CD4-positive, alpha-beta T cell treated with Interferon gamma for 1 hour (primary cell): ENCODE data around the gene PNP.
A peak's percentile ranks its signal among the peaks of the same experiment; 100 is the strongest.
"Not testable (repeated sequence)": the region's sequence is repeated elsewhere in the genome, so short reads cannot be mapped to it uniquely, and the experiment has no call there.

ENCODE experiments used
- DNase-seq: peaks from one replicate; pipeline ENCODE4 v3.0.0-alpha.2; 2020

The PNP gene

DNA sequence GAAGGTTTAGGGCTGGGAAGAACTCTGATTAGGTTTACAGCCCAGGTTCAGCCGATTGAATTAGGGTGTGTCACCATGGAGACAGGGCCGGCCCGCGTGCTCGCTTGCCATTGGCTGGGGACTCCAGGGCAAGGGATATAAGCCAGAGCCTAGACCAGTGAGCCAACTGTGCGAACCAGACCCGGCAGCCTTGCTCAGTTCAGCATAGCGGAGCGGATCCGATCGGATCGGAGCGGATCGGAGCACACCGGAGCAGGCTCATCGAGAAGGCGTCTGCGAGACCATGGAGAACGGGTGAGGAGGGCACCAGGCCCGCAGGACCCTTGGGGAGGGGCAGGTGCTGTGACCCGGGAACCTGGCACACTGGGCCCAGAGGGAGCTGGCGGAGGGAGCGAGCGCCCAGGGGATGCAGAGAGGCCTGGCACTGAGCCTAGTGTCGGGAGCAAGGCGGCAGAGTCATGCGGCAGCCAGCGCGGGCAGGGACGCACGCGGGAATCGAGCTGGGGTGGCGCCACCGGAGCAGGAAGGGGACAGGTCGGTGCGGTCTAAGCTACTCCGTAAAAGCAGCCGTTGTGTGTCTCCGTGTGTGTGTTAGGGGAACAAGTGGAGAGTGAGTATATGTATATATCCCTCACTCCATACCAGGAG, at the start of gene PNP:
PNP (plus strand) TSS at position 165 of the 648 bp plus-strand sequence; CDS start at position 284, 119 bp downstream.
- DNase-seq: peak; percentile 93

DNA sequence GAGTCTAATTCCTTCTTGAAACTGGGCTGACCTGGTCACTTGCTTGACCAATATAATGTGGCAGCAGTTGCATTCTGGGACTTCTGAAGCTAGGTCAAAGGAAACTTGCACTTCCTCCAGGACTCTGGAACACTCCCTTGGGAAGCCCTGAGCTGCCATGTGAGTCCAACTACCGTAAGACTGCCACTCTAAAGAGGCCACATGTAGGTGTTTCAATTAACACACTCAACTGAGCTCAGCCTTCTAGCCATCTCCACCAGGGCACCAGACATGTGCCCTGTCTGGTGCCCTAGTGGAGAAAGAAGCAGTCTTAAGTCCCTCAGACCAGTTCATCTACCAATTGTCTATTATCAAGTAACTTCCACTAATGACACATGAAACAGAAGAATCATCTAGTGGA, 49.8 kb upstream of the PNP start:
- no peak for DNase-seq

DNA sequence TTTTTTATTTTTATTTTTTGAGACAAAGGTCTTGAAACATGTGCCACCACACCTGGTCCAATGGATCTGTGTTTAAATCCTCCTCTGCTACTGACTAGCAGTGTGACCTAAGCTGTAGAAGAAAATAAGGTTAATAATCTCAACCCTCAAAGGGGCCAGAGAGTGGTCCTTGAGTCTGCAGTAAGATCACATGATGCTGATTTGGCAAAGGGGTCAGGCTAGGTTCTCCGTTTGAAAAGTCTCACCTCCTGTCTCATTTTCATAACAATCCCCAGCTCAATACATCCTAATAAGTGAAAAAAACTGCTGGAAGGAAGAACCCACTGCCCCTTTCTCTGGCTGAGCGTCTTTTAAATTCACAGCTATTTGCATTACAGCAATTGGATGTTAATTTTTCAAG, 47.9 kb upstream of the PNP start:
- DNase-seq: no peak

DNA sequence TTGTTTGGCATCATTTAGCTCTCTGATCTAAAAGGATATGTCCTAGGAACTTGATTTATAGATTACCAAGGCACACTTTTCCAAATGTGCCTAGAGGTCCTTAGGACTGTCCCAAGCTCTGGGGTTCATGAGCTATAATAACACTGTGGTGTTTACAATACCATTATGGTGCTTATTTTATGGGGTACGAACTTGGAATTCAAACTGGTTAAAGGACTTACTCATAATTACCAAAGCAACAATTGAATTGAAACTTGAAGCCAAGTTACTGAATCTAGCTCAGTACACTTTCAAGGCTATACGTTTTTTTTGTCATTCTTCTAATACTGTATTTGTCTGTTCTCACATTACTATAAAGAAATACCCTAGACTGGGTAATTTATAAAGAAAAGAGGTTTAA, 46.3 kb upstream of the PNP start:
- no peak for DNase-seq

DNA sequence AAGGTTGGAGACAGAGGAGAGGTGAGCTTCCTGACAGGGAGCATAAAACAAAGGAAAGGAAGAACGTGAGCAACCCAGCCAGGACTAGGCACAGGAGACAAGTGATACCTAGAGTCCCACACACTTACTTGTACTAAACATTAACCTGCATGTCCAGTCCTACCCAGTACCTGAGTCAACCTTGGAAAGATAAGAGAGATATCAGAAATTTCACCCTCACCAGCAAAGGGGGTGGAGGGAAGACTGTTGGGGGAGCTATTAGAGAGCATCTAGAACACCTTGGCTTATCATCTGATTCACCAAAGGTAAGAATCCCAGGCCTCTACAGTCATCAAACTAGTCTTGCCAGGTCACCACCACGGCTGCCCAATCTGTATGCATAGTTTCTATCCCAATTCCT, 44.4 kb upstream of the PNP start:
- no peak for DNase-seq

DNA sequence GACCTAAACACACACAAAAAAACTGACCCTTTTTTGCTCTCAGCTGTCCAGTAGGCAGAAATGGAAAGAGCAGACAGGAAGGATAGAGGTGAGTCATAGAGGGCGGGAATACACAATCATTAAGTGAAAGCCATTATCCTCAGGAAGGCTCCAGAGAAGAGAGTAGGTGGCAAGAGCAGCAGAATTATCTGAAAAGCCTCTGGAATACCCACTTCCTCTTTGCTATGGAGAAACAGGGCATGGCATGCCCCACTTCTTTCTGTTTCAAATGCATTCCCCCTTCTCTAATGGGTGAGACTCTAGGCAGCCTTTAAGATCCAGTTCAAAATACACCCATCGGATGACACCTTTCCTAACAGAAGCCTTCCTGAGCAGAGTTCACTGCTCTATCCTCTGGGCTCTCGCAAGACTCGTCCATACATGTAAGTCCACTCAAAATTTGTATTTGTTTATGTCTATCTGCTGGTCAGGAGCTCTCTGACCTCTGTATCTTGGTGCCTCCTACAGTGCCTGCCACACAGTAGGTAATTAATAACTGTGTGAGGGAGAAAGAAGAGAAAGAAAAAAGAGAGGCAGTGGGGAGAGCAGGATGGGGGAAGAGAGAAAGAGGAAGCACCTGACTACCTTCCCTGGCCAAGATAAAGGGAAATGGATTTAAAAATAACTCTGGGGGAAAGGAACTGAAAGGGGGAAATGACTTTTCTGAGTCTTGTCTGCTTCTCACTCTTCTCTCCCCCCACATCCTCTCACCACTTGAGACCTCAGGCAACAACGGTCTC, 41.8 kb upstream of the PNP start:
- no peak for DNase-seq

DNA sequence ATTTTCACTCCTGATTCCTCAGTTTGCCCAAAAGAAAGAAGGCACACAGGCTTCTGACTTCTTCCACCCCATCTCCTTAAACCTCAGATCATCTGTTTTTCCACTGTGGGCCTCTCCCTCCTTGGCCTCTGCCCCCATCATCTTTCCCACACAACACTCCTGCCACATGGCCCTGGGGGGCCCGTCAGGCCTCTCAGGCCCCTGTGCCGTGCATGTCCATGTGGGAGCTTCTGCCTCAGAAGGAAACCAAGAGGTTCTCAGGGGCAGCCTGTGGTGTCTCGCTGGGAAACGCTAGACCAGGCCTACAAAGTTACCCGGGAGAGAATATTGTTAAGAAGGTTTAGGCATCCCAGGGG, 41.2 kb upstream of the PNP start:
- no peak for DNase-seq

DNA sequence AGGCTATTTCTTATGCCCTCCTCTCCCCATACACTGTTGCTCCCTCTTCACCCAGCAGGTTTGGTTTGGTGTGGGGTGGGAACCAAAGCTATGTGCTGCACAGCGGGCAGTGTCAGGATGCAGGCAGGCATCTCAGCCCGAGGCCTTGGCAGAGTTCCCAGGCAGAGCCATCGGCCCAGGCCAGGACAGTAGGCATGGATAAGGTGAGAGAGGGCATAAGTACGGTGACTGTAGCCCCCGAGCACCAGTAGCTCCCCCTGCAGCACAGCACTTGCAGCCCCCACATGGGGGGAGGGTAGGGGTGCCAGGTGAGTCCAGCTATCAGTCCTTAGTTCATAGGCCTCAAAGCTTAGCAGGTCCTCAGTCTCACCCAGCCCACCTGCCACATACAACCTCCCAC, 40.4 kb upstream of the PNP start:
- no peak for DNase-seq

DNA sequence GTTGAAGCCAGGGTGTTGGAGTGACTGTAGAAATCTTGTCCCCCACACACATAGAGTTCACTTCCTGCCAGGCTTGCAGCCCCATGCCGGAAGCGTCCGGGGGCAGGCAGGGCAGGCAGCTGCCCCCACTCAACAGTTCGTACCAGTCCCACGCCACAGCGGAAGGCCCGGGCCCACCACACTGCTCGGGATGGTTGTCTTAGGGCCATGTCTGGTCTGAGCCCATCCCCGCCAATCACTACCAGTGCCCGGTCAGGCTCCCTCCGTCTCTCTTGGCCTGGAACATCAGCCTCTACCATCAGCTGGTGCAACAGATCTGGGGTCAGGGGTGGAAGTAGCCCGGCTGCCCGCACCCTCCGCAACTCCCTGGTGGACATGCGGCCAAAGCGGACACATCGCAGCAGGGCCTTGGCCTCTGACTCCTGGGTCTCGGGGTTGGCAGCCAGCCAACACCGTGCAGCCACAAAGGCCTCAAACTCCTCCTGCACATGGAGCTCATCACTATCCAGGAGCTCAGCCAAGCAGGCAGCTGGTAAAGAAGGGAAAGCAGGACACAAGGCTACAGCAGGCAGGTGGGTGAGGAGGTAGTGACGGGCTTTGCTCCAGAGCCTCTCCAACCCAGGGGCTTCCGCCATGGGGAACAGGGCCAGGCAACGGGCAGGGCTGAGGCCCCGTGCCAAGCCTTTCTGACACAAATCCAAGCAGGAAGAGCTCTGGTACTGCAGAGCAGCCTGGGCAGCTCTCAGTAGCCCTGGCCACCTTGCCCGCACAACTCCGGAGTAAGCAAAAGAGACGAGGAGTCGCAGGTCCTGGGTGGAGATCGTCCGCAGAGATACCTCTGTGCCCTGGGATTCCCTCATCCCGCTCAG, 39.2 kb upstream of the PNP start:
- DNase-seq: no peak

DNA sequence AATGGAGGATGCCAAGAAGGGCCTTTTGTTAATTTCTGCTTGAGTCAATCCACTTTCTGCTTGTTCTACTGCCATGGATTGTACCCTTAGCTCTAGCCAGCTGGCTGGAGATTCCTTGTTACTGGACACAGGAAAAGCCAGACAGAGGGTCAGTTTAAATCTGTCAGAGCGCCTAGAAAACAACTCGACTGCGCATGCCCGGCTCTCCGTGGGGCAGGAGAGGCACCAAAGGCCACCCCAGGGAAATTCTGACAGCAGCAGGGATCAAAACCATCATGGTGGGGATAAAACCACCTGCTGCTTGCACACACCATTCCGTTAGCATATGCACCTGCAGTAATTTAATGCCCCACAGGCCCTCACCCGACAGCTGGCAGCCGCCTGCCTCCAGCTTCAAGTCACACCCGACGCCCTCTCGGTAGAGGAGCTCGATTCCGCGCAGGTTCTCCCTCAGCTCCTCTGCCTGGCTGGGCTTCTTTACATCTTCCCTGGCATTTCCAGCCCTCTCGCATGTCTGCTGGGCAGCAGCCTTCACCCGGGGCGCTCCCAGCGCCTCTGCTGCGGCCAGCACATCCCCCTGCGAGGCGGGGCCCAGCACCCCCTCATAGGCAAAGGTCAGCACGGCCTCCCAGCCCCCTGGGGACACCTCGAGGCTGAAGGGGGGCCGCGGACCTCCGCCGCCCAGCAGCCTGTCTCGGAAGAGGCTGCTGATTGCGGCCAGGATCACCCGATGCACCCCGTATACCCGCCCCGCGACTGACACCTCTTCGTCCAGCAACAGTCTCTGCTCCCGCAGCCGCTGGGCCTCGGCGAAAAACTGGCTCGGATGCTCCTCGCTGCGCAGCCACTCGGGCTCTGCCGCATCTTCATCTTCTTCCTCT, 34.3 kb upstream of the PNP start:
- DNase-seq: no peak

DNA sequence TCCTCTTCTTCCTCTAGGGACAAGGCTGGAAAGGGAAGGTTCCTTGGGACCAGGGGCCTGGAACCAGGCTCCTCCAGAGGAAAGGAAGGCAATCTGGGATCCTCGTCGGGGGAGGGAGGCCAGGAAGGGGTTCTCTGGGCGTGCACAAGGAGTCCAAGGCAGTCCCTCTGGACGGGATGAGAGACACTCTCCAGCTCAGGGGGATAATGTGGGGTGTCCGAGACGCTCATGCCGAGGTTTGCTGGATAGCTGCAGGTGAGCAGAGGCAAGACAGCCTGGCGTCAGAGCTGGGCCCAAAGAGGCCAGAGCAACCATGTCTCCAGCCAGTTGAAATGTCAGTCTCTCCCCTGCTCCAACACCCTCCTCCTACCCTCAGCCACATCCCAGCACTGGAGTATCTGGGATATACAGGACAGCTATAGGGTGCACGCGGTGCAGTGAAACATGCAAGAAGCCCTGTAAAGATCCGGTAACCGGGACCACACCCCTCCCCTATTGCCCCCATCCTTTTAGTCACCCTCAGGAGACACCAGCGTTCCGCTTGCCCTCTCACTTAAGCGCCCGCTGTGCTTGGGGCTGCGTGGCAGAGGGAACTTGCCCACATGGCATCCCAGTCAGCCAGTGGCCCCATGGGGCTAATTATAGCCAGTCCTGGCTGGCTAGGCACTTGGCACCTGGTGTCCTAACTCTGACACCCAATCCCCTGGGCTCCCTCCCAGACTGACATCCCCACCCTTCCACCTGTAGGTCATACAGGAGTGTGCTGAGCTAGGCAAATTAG, 33.4 kb upstream of the PNP start, which contains the start of gene KLHL33:
KLHL33 (minus strand) TSS at position 585 of the 781 bp plus-strand sequence; CDS start at position 230, 355 bp downstream.
- no peak for DNase-seq

DNA sequence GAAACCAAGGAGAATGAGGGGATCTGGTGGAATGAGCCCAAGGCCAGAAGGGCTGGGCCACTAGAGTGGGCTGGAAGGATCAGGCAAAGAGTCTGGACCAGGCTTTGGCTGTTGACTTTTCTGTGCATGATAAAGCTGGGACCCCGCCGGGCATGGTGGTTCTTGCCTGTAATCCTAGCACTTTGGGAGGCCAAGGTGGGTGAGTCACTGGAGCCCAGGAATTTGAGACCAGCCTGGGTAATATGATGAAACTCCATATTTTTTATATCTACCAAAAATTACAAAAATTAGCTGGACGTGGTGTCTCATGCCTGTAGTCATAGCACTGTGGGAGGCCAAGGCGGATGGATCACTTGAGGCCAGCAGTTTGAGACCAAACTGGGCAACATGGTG, 32.8 kb upstream of the PNP start:
- DNase-seq: no peak

DNA sequence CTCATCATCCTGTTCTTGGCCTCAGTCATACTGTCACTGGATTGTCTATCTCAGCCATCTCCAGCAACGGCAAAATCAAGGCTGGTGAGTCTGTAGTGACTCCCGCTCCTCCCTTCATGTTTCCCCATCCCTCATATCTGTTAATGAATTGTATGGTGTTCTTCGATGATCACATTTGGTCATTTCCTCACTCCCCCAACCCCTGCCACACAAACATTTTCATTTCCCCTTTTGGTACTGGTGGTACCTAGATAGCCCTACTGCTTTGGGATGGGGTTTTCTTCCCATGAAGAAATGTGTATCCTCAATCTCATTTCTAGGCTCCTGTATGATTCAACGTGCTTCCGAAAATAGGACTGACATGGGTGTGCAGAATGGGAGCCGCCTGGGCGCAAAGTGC, 30.5 kb upstream of the PNP start:
- no peak for DNase-seq

DNA sequence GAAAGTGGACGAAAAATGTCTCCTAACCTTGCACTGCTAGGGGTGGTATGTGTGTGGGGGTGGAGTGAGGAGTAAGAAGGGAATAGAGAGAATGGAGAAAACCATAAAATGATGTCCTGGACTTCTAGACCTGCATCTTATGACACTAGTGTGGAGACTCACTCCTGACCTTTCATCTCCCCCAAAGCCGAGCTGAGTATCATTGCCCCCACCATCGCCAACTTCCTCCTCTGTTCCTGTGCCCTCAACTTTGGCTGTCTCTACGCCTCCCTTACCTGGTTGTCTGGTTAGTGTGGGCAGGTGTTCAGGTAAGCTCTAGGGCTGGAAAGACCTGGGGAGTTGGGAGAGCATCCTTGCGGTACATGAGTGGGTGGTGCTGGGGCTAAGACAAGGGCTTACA, 28.7 kb upstream of the PNP start:
- no peak for DNase-seq

DNA sequence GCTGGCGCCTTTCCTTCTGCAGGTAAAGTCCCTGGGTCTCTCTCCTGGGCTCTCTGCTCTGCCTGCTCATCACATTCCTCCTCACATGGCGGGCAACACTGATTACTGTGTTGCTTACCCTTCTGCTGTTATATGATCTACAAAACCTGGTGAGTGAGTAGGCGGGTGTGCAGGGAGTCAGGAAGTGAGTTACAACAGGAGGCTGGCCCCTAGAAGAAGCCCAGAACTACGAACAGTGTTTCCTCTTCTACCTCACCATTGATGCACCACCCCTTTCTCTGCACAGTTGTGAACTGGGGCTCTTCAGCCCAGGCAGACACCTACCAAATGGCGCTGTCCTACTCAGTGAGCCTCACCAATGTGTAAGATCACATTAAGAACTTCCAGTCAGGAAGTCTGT, 28.3 kb upstream of the PNP start:
- DNase-seq: peak; percentile 38

DNA sequence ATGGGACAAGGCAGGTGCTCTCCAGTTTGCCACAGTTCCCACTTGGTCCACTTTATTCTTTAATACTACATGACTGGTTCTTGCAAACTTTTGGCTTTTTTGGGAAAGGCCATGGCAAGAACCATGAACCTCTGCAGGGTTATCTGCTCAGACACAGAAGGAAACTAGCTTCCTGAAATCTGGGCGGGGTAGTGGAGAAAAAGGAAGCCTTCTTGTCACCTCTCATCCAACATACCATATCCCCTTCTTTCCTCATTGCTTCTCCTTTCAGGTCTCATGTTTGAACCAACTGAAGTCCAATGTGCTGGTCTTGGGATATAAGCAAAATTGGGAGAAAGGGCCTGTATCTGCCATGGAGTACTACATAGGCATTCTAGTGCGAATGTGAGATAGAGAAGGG, 27.7 kb upstream of the PNP start:
- DNase-seq: no peak

DNA sequence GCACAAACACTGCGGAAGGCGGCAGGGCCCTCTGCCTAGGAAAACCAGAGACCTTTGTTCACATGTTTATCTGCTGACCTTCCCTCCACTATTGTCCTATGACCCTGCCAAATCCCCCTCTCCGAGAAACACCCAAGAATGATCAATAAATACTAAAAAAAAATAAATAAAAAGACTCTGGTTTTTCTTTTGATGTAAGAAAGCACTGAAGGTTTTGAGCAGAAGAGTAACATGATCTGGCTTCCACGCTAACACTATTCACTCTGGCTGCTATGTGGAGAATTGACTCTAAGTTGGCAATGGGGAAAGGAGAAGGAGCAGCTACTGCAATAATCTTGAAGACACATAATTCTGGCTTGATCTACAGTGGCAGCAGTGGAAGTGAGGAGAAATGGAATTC, 25.6 kb upstream of the PNP start:
- DNase-seq: not testable (repeated sequence)

DNA sequence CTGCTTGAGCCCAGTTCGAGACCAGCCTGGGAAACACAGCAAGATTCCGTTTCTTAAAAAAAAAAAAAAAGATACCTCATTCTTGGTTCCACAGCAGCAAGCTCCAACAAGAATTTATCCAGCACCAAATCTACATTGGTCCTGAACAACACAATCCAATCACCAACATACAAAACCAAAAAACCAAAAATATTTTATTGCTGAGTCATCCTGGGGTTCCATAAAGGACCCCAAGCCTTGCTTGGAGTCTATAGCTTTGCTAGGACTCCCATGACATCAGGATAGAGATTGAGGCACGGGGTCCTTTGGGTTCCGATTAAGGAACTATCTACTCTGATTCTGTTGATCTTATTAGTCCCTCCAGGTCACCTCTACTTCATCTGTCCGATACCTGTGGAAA, 22.3 kb upstream of the PNP start:
- no peak for DNase-seq

DNA sequence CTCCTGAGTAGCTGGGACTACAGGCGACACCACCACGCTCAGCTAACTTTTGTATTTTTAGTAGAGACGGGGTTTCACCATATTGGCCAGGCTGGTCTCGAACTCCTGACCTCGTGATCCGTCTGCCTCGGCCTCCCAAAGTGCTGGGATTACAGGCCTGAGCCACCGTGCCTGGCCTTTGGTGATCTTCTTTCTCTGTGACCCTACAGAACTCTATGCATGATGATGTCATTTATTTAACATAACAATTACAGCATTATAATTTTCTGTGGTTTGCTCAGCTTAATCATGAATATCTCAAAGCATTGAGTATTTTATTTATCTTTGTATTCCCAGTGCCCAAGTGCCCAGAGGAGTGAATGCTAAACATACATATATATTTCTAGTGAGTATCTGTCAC, 16.4 kb upstream of the PNP start:
- DNase-seq: not testable (repeated sequence)

DNA sequence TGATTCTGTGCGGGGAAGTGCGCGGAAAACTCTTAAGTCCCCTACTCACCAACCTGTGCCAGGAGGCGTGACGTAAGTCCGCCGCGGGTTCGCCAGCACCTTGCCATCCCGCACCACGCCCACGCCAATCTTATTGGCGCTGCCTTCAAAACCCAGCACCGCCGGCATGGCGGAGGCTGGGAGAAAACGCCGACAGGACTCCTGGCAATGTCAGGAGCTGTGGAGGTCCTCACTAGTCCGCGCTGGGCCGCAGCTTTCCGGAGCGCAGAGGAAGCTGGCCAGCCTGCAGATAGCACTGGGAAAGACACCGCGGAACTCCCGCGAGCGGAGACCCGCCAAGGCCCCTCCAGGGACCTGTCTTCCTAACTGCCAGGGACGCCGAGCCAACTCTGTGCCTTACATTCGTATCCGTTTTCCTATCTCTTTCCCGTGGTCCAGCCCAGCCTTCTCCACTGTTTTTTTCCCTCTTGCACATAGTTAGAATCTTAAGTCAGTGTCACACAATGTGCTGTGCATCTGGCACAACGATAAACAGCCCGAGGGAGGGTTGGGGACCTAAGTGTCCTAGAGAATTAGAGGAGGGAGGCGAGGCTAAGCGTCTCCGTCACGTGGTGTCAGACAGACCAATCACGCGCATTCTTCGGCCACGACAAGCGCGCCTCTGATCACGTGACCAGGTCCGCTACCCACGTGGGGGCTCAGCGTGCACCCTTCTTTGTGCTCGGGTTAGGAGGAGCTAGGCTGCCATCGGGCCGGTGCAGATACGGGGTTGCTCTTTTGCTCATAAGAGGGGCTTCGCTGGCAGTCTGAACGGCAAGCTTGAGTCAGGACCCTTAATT, 14.5 kb upstream of the PNP start, which contains the start of the genes APEX1 and OSGEP:
APEX1 (plus strand) TSS at position 711 of the 839 bp plus-strand sequence. CDS start 420 bp downstream, outside the sequence.
OSGEP (minus strand) TSS at position 297 of the 839 bp plus-strand sequence; CDS start at position 168, 129 bp downstream.
- peak; percentile 98 for DNase-seq
